Measurements from ENCODE around the gene SMAD2. TPM values are rescaled to one million over a fixed set of nuclear protein-coding genes. Genes with fewer than 3 reads are reported as not detected.

SMAD2 gene
- polyA plus RNA-seq, 1 donor (not counting 4 experiments of a cell fraction or from before 2014, with no cell fraction given), result 87.1 TPM

DNA sequence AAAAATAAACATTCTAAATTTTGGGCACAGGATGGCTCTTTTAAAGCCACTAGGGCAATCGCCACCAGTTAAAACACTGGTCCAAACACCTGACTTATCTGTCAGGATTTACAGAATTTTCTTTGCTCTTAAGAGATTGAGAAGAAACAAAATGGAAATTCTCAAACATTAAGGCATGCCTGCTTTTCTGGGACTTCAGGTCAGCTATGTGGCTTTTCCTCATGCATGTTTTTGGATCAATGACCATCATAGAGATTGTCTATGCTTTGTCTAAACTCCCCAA, 112.7 kb downstream of the SMAD2 start:
- Histone ChIP-seq H3K4me1 (ENCODE audit: control insufficient read depth, extremely low read depth, insufficient read depth, low read length) (no peaks in the 10 kb centered on the region), H3K9ac (ENCODE audit: control insufficient read depth, extremely low read depth, insufficient read depth, low read length) (no peak overlapping the region), H3K27me3 (ENCODE audit: control insufficient read depth, extremely low read depth, insufficient read depth, low read length) (no peaks in the 10 kb centered on the region), H3K4me2 (ENCODE audit: control insufficient read depth, extremely low read depth, insufficient read depth, low read depth, low read length) (no peak overlapping the region), H3K4me3 (ENCODE audit: control insufficient read depth in 2 of 3, extremely low read depth in 1 of 3, insufficient read depth in 2 of 3, low read depth in 1 of 3, low read length in 3 of 3) (no peak overlapping the region), H3K9me1 (ENCODE audit: control insufficient read depth, extremely low read depth, insufficient read depth, low read length) (no peaks in the 10 kb centered on the region), H3K36me3 (ENCODE audit: control insufficient read depth in 2 of 2, extremely low read depth in 1 of 2, insufficient read depth in 2 of 2, low read length in 2 of 2) (no peaks in the 10 kb centered on the region), H2AFZ (ENCODE audit: control insufficient read depth, low read length) (no peak overlapping the region), H3K79me2 (ENCODE audit: control insufficient read depth, insufficient read depth, low read length) (no peaks in the 10 kb centered on the region), H3K9me3 (ENCODE audit: control insufficient read depth, low read depth, low read length) (no peaks in the 10 kb centered on the region), H4K20me1 (ENCODE audit: control insufficient read depth, extremely low read depth, insufficient read depth, low read length) (no peaks in the 10 kb centered on the region), H3K27ac (ENCODE audit: control insufficient read depth, insufficient read depth, low read length) (no peak overlapping the region)
- DNase-seq (ENCODE audit: low read depth, low spot score) (no peak), FAIRE-seq (no peak)
- TF ChIP-seq, protein P1, sequence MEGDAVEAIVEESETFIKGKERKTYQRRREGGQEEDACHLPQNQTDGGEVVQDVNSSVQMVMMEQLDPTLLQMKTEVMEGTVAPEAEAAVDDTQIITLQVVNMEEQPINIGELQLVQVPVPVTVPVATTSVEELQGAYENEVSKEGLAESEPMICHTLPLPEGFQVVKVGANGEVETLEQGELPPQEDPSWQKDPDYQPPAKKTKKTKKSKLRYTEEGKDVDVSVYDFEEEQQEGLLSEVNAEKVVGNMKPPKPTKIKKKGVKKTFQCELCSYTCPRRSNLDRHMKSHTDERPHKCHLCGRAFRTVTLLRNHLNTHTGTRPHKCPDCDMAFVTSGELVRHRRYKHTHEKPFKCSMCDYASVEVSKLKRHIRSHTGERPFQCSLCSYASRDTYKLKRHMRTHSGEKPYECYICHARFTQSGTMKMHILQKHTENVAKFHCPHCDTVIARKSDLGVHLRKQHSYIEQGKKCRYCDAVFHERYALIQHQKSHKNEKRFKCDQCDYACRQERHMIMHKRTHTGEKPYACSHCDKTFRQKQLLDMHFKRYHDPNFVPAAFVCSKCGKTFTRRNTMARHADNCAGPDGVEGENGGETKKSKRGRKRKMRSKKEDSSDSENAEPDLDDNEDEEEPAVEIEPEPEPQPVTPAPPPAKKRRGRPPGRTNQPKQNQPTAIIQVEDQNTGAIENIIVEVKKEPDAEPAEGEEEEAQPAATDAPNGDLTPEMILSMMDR (optimal IDR thresholded peaks at IDR 0.05 in 1 of 3, IDR thresholded peaks at IDR 0.05 in 1 of 3, conservative IDR thresholded peaks at IDR 0.05 in 1 of 3; ENCODE audit: extremely low read depth in 1 of 3, insufficient read depth in 2 of 3, low read length in 3 of 3), result no peak
- TF ChIP-seq EZH2 (IDR thresholded peaks at IDR 0.05; ENCODE audit: low read length), result no peak
- dilution Hi-C loops (cut with MboI; ENCODE audit: extremely low pct_ligation_motif_present, low sequenced_read_pairs), result no loop called here

- Histone ChIP-seq H4K20me1 (ENCODE audit: control insufficient read depth, extremely low read depth, insufficient read depth, low read length) (no peaks in the 10 kb centered on the region), H2AFZ (ENCODE audit: control insufficient read depth, low read length) (no peak overlapping the region), H3K9ac (ENCODE audit: control insufficient read depth, extremely low read depth, insufficient read depth, low read length) (no peak overlapping the region), H3K9me1 (ENCODE audit: control insufficient read depth, extremely low read depth, insufficient read depth, low read length) (no peaks in the 10 kb centered on the region), H3K4me1 (ENCODE audit: control insufficient read depth, extremely low read depth, insufficient read depth, low read length) (no peaks in the 10 kb centered on the region), H3K4me2 (ENCODE audit: control insufficient read depth, extremely low read depth, insufficient read depth, low read depth, low read length) (no peak overlapping the region), H3K4me3 (ENCODE audit: control insufficient read depth in 2 of 3, extremely low read depth in 1 of 3, insufficient read depth in 2 of 3, low read depth in 1 of 3, low read length in 3 of 3) (no peak overlapping the region), H3K9me3 (ENCODE audit: control insufficient read depth, low read depth, low read length) (no peaks in the 10 kb centered on the region), H3K27ac (ENCODE audit: control insufficient read depth, insufficient read depth, low read length) (no peak overlapping the region), H3K27me3 (ENCODE audit: control insufficient read depth, extremely low read depth, insufficient read depth, low read length) (no peaks in the 10 kb centered on the region), H3K36me3 (ENCODE audit: control insufficient read depth in 2 of 2, extremely low read depth in 1 of 2, insufficient read depth in 2 of 2, low read length in 2 of 2) (no peaks in the 10 kb centered on the region), H3K79me2 (ENCODE audit: control insufficient read depth, insufficient read depth, low read length) (no peaks in the 10 kb centered on the region)
- TF ChIP-seq, protein P1 (optimal IDR thresholded peaks at IDR 0.05 in 1 of 3, IDR thresholded peaks at IDR 0.05 in 1 of 3, conservative IDR thresholded peaks at IDR 0.05 in 1 of 3; ENCODE audit: extremely low read depth in 1 of 3, insufficient read depth in 2 of 3, low read length in 3 of 3), result no peak
- no peak for TF ChIP-seq EZH2 (IDR thresholded peaks at IDR 0.05; ENCODE audit: low read length)
- FAIRE-seq (no peak), DNase-seq (ENCODE audit: low read depth, low spot score) (no peak)
- dilution Hi-C loops (cut with MboI; ENCODE audit: extremely low pct_ligation_motif_present, low sequenced_read_pairs), result no loop called here
Observed at GRCh38 chr18:47817017-47817794, 113.3 kb downstream of the SMAD2 start.
